ENCODE data around the gene CDY1B.
"Not testable (repeated sequence)": the region's sequence is repeated elsewhere in the genome, so short reads cannot be mapped to it uniquely, and the experiment has no call there.

The CDY1B gene

GRCh38 chrY:24047919-24048318 lies at the start of gene CDY1B:
Gene CDY1B, minus strand, starts transcription at chrY:24048019. Its CDS starts 331 bp downstream, at chrY:24047688.
- DNase-seq (ENCODE audit: low read depth, low spot score): not testable (repeated sequence)

- DNase-seq (ENCODE audit: low read depth, low spot score): not testable (repeated sequence)
These were observed 1.7 kb upstream of the CDY1B start for GRCh38 chrY:24049525-24049924.

- not testable (repeated sequence) for DNase-seq (ENCODE audit: low read depth, low spot score)
These were observed 4.6 kb downstream of the CDY1B start for GRCh38 chrY:24043209-24043608.

GRCh38 chrY:24039008-24039718 lies 8.7 kb downstream of the CDY1B start:
- not testable (repeated sequence) for DNase-seq (ENCODE audit: low read depth, low spot score)

- DNase-seq (ENCODE audit: low read depth, low spot score): not testable (repeated sequence)
These were observed 21.4 kb downstream of the CDY1B start for GRCh38 chrY:24026212-24027103.
